ENCODE measurements around the gene MRPL48.
"Not testable (repeated sequence)": the region's sequence is repeated elsewhere in the genome, so short reads cannot be mapped to it uniquely, and the experiment has no call there.

Gene MRPL48

GRCh38 chr11:73760135-73760678, 27.5 kb upstream of the MRPL48 start:
- Mint-ChIP-seq H3K4me1 (ENCODE audit: low read depth) (peaks cover 33% of the 10 kb centered on the region), H3K27ac (peak overlapping the region; percentile 85), H3K27me3 (no peaks in the 10 kb centered on the region), H3K36me3 (ENCODE audit: low read depth) (peaks cover 10% of the 10 kb centered on the region), H3K9me3 (no peaks in the 10 kb centered on the region), H3K4me3 (peak overlapping the region; percentile 90)
- no peak for DNase-seq

GRCh38 chr11:73760679-73761402, 26.8 kb upstream of the MRPL48 start, which contains the start of gene RAB6A:
Gene RAB6A (minus strand): TSS chr11:73761074. CDS start chr11:73760635, 439 bp downstream.
- no peaks in the 10 kb centered on the region for H3K9me3 Mint-ChIP-seq
- peak; percentile 99 for DNase-seq
- peaks cover 10% of the 10 kb centered on the region for H3K36me3 Mint-ChIP-seq (ENCODE audit: low read depth)
- no peaks in the 10 kb centered on the region for H3K27me3 Mint-ChIP-seq
- H3K4me3 Mint-ChIP-seq, result peak within 1 kb of the TSS; percentile 90
- peaks cover 31% of the 10 kb centered on the region for H3K4me1 Mint-ChIP-seq (ENCODE audit: low read depth)
- peak within 1 kb of the TSS; percentile 96 for H3K27ac Mint-ChIP-seq

- peak overlapping the region; percentile 96 for H3K27ac Mint-ChIP-seq
- H3K4me3 Mint-ChIP-seq, result peak overlapping the region; percentile 90
- DNase-seq, result peak; percentile 34
- H3K27me3 Mint-ChIP-seq, result no peaks in the 10 kb centered on the region
- H3K36me3 Mint-ChIP-seq (ENCODE audit: low read depth), result peaks cover 10% of the 10 kb centered on the region
- peaks cover 31% of the 10 kb centered on the region for H3K4me1 Mint-ChIP-seq (ENCODE audit: low read depth)
- H3K9me3 Mint-ChIP-seq, result no peaks in the 10 kb centered on the region
Observed at GRCh38 chr11:73761403-73761945, 26.2 kb upstream of the MRPL48 start.

- H3K36me3 Mint-ChIP-seq (ENCODE audit: low read depth), result peaks cover 10% of the 10 kb centered on the region
- no peak for DNase-seq
- H3K27ac Mint-ChIP-seq, result no peak overlapping the region
- H3K9me3 Mint-ChIP-seq, result no peaks in the 10 kb centered on the region
- H3K27me3 Mint-ChIP-seq, result peaks cover 4% of the 10 kb centered on the region
- H3K4me3 Mint-ChIP-seq, result no peak overlapping the region
- H3K4me1 Mint-ChIP-seq (ENCODE audit: low read depth), result peaks cover 27% of the 10 kb centered on the region
Observed at GRCh38 chr11:73762732-73763131, 24.9 kb upstream of the MRPL48 start.

- Mint-ChIP-seq H3K4me1 (ENCODE audit: low read depth) (peaks cover 2% of the 10 kb centered on the region), H3K9me3 (no peaks in the 10 kb centered on the region), H3K27ac (no peak overlapping the region), H3K27me3 (peaks cover 7% of the 10 kb centered on the region), H3K36me3 (ENCODE audit: low read depth) (no peaks in the 10 kb centered on the region), H3K4me3 (no peak overlapping the region)
- DNase-seq, result no peak
Observed at GRCh38 chr11:73766763-73767162, 20.9 kb upstream of the MRPL48 start.

- H3K4me3 Mint-ChIP-seq, H3K9me3 Mint-ChIP-seq: not testable (repeated sequence)
Observed at GRCh38 chr11:73770811-73771210, 16.9 kb upstream of the MRPL48 start.

GRCh38 chr11:73779084-73779902, 8.4 kb upstream of the MRPL48 start:
- Mint-ChIP-seq H3K36me3 (ENCODE audit: low read depth) (no peaks in the 10 kb centered on the region), H3K4me1 (ENCODE audit: low read depth) (peaks cover 17% of the 10 kb centered on the region), H3K27ac (peak overlapping the region; percentile 99), H3K4me3 (peak overlapping the region; percentile 85), H3K9me3 (no peaks in the 10 kb centered on the region), H3K27me3 (no peaks in the 10 kb centered on the region)
- peak; percentile 98 for DNase-seq

More at GRCh38 chr11:73770811-73771210, 16.9 kb upstream of the MRPL48 start:
- not testable (repeated sequence) for H3K36me3 Mint-ChIP-seq (ENCODE audit: low read depth); H3K27me3 Mint-ChIP-seq; H3K27ac Mint-ChIP-seq; H3K4me1 Mint-ChIP-seq (ENCODE audit: low read depth); DNase-seq

- peaks cover 17% of the 10 kb centered on the region for H3K4me1 Mint-ChIP-seq (ENCODE audit: low read depth)
- no peak for DNase-seq
- H3K27ac Mint-ChIP-seq, result no peak overlapping the region
- H3K4me3 Mint-ChIP-seq, result no peak overlapping the region
- H3K27me3 Mint-ChIP-seq, result no peaks in the 10 kb centered on the region
- H3K36me3 Mint-ChIP-seq (ENCODE audit: low read depth), result no peaks in the 10 kb centered on the region
- H3K9me3 Mint-ChIP-seq, result no peaks in the 10 kb centered on the region
Observed at GRCh38 chr11:73781303-73781702, 6.4 kb upstream of the MRPL48 start.

- H3K36me3 Mint-ChIP-seq (ENCODE audit: low read depth), result peaks cover 10% of the 10 kb centered on the region
- no peak overlapping the region for H3K27ac Mint-ChIP-seq
- DNase-seq, result no peak
- no peaks in the 10 kb centered on the region for H3K9me3 Mint-ChIP-seq
- peaks cover 17% of the 10 kb centered on the region for H3K4me1 Mint-ChIP-seq (ENCODE audit: low read depth)
- H3K27me3 Mint-ChIP-seq, result no peaks in the 10 kb centered on the region
- no peak overlapping the region for H3K4me3 Mint-ChIP-seq
Observed at GRCh38 chr11:73783483-73784020, 4.1 kb upstream of the MRPL48 start.

- no peak for DNase-seq
- H3K9me3 Mint-ChIP-seq, result no peaks in the 10 kb centered on the region
Observed at GRCh38 chr11:73784080-73784634, 3.5 kb upstream of the MRPL48 start.

GRCh38 chr11:73784734-73785133, 2.9 kb upstream of the MRPL48 start:
- no peaks in the 10 kb centered on the region for H3K27me3 Mint-ChIP-seq
- H3K27ac Mint-ChIP-seq, result no peak overlapping the region
- no peak overlapping the region for H3K4me3 Mint-ChIP-seq
- H3K4me1 Mint-ChIP-seq (ENCODE audit: low read depth), result peaks cover 20% of the 10 kb centered on the region
- DNase-seq, result no peak
- H3K9me3 Mint-ChIP-seq, result no peaks in the 10 kb centered on the region
- peaks cover 17% of the 10 kb centered on the region for H3K36me3 Mint-ChIP-seq (ENCODE audit: low read depth)

More at GRCh38 chr11:73784080-73784634, 3.5 kb upstream of the MRPL48 start:
- H3K27ac Mint-ChIP-seq, result no peak overlapping the region
- peaks cover 16% of the 10 kb centered on the region for H3K4me1 Mint-ChIP-seq (ENCODE audit: low read depth)
- peaks cover 13% of the 10 kb centered on the region for H3K36me3 Mint-ChIP-seq (ENCODE audit: low read depth)
- no peak overlapping the region for H3K4me3 Mint-ChIP-seq
- H3K27me3 Mint-ChIP-seq, result no peaks in the 10 kb centered on the region

- H3K36me3 Mint-ChIP-seq (ENCODE audit: low read depth), result peaks cover 17% of the 10 kb centered on the region
- H3K4me1 Mint-ChIP-seq (ENCODE audit: low read depth), result peaks cover 18% of the 10 kb centered on the region
- not testable (repeated sequence) for DNase-seq, H3K9me3 Mint-ChIP-seq, H3K27ac Mint-ChIP-seq, H3K27me3 Mint-ChIP-seq, H3K4me3 Mint-ChIP-seq
Observed at GRCh38 chr11:73785467-73785866, 2.2 kb upstream of the MRPL48 start.

GRCh38 chr11:73787051-73787642, 527 bp upstream of the MRPL48 start:
- no peaks in the 10 kb centered on the region for H3K9me3 Mint-ChIP-seq
- H3K27me3 Mint-ChIP-seq, result no peaks in the 10 kb centered on the region
- H3K4me3 Mint-ChIP-seq, result peak overlapping the region; percentile 99
- peak overlapping the region; percentile 99 for H3K27ac Mint-ChIP-seq
- peaks cover 25% of the 10 kb centered on the region for H3K36me3 Mint-ChIP-seq (ENCODE audit: low read depth)
- peaks cover 22% of the 10 kb centered on the region for H3K4me1 Mint-ChIP-seq (ENCODE audit: low read depth)
- DNase-seq, result peak; percentile 48

- Mint-ChIP-seq H3K4me3 (peak overlapping the region; percentile 99), H3K36me3 (ENCODE audit: low read depth) (peaks cover 32% of the 10 kb centered on the region), H3K27me3 (no peaks in the 10 kb centered on the region)
Observed at GRCh38 chr11:73789279-73789670, 1.6 kb downstream of the MRPL48 start.

More at GRCh38 chr11:73789279-73789670, 1.6 kb downstream of the MRPL48 start:
- DNase-seq, result no peak
- no peaks in the 10 kb centered on the region for H3K9me3 Mint-ChIP-seq
- H3K27ac Mint-ChIP-seq, result peak overlapping the region; percentile 99
- H3K4me1 Mint-ChIP-seq (ENCODE audit: low read depth), result peaks cover 28% of the 10 kb centered on the region
